ENCODE data around the gene CORT. TPM values are rescaled to one million over a fixed set of nuclear protein-coding genes. Genes with fewer than 3 reads are reported as not detected.

CORT gene
- total RNA-seq, 1 experiment from 2014 or later: not detected

GRCh38 chr1:10489291-10490055 lies 39.6 kb downstream of the CORT start:
- intact Hi-C loops (cut with micrococcal nuclease; ENCODE audit: unreplicated experiment): loop anchor here (10.0 kb wide), 1 partner anchor 115 kb away; no protein-coding TSS in a partner anchor
- Mint-ChIP-seq H3K4me1 (ENCODE audit: low read depth, unreplicated experiment) (peaks cover 10% of the 10 kb centered on the region), H3K27ac (ENCODE audit: unreplicated experiment) (no peak overlapping the region), H3K9me3 (ENCODE audit: low read depth, unreplicated experiment) (no peaks in the 10 kb centered on the region), H3K27me3 (ENCODE audit: unreplicated experiment) (no peaks in the 10 kb centered on the region), H3K36me3 (ENCODE audit: insufficient read depth, unreplicated experiment) (peaks cover 4% of the 10 kb centered on the region), H3K4me3 (ENCODE audit: low read depth, unreplicated experiment) (no peak overlapping the region)
- CTCF ChIA-PET: no interaction called here
- TF ChIP-seq CTCF (IDR thresholded peaks at IDR 0.05; ENCODE audit: unreplicated experiment): no peak
- no peak for DNase-seq
- no TSS peak for BruUV-seq (replicated peaks)

- no TSS peak for BruUV-seq (replicated peaks)
- CTCF ChIA-PET: interaction anchor here (0.7 kb wide), 1 partner anchor 61 kb away, joined by 7 read pairs; no protein-coding TSS in a partner anchor
- intact Hi-C loops (cut with micrococcal nuclease; ENCODE audit: unreplicated experiment): loop anchor here (10.0 kb wide), 1 partner anchor 116 kb away; no protein-coding TSS in a partner anchor
- H3K9me3 Mint-ChIP-seq (ENCODE audit: low read depth, unreplicated experiment): no peaks in the 10 kb centered on the region
- no peak for TF ChIP-seq CTCF (IDR thresholded peaks at IDR 0.05; ENCODE audit: unreplicated experiment)
- peaks cover 4% of the 10 kb centered on the region for H3K36me3 Mint-ChIP-seq (ENCODE audit: insufficient read depth, unreplicated experiment)
- H3K27ac Mint-ChIP-seq (ENCODE audit: unreplicated experiment): no peak overlapping the region
- H3K27me3 Mint-ChIP-seq (ENCODE audit: unreplicated experiment): no peaks in the 10 kb centered on the region
- no peak overlapping the region for H3K4me3 Mint-ChIP-seq (ENCODE audit: low read depth, unreplicated experiment)
- peaks cover 19% of the 10 kb centered on the region for H3K4me1 Mint-ChIP-seq (ENCODE audit: low read depth, unreplicated experiment)
- DNase-seq: no peak
Observed at GRCh38 chr1:10490286-10490970, 40.6 kb downstream of the CORT start.

GRCh38 chr1:10494418-10494753 lies 44.6 kb downstream of the CORT start:
- peaks cover 19% of the 10 kb centered on the region for H3K4me1 Mint-ChIP-seq (ENCODE audit: low read depth, unreplicated experiment)
- no peaks in the 10 kb centered on the region for H3K9me3 Mint-ChIP-seq (ENCODE audit: low read depth, unreplicated experiment)
- H3K36me3 Mint-ChIP-seq (ENCODE audit: insufficient read depth, unreplicated experiment): peaks cover under 1% of the 10 kb centered on the region
- no peak overlapping the region for H3K27ac Mint-ChIP-seq (ENCODE audit: unreplicated experiment)
- no peak overlapping the region for H3K4me3 Mint-ChIP-seq (ENCODE audit: low read depth, unreplicated experiment)
- no peak for TF ChIP-seq CTCF (IDR thresholded peaks at IDR 0.05; ENCODE audit: unreplicated experiment)
- no TSS peak for BruUV-seq (replicated peaks)
- H3K27me3 Mint-ChIP-seq (ENCODE audit: unreplicated experiment): no peaks in the 10 kb centered on the region
- DNase-seq: no peak
- intact Hi-C loops (cut with micrococcal nuclease; ENCODE audit: unreplicated experiment): loop anchor here (2.0 to 10.0 kb wide), 2 partner anchors 64 to 120 kb away; partner anchors contain the start of gene CENPS
- CTCF ChIA-PET: interaction anchor here (0.6 to 1.6 kb wide), 4 partner anchors 64 to 430 kb away, joined by 3 to 6 read pairs (median 4); partner anchors contain the start of genes CENPS and PGD

GRCh38 chr1:10494754-10495474 lies 45.1 kb downstream of the CORT start:
- Mint-ChIP-seq H3K27ac (ENCODE audit: unreplicated experiment) (no peak overlapping the region), H3K9me3 (ENCODE audit: low read depth, unreplicated experiment) (no peaks in the 10 kb centered on the region), H3K4me3 (ENCODE audit: low read depth, unreplicated experiment) (peak overlapping the region; percentile 28), H3K27me3 (ENCODE audit: unreplicated experiment) (no peaks in the 10 kb centered on the region), H3K4me1 (ENCODE audit: low read depth, unreplicated experiment) (peaks cover 19% of the 10 kb centered on the region), H3K36me3 (ENCODE audit: insufficient read depth, unreplicated experiment) (no peaks in the 10 kb centered on the region)
- intact Hi-C loops (cut with micrococcal nuclease; ENCODE audit: unreplicated experiment): loop anchor here (2.0 to 10.0 kb wide), 2 partner anchors 64 to 120 kb away; partner anchors contain the start of gene CENPS
- peak; percentile 81 for DNase-seq
- CTCF ChIA-PET: interaction anchor here (0.6 to 1.6 kb wide), 3 partner anchors 64 to 431 kb away, joined by 3 read pairs; partner anchors contain the start of genes CENPS and PGD
- BruUV-seq (replicated peaks): no TSS peak
- peak; percentile 76 for TF ChIP-seq CTCF (IDR thresholded peaks at IDR 0.05; ENCODE audit: unreplicated experiment)
